GM18499 (cell line): ENCODE measurements around the gene DUSP2.

ENCODE experiments used
- ATAC-seq: cut with Tn5 transposase; IDR thresholded peaks from one replicate; pipeline ENCODE4 v1.9.1; 2021; ENCODE audit warnings: moderate number of reproducible peaks; ENCODE audit not compliant: insufficient read depth, unreplicated experiment

Gene DUSP2

DNA sequence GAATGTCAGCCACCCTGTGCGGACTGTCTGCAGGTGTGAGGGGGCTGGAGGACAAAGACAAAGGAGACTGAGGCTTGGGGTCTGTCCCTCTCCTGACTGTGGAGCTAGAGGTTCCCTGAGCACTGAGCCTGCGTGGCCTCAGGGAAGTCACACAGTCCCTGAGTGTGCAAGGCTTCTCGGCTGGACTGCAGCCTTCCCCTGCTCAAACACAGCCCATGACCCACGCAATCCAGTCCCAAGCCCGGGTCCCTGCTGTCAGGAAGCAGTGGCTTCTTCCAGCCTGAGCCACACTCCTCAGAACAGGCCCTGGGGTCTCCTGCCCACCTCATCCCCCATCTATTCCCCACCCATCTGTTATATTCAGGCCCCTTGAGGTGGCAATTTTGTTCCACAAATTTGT lies 9.6 kb downstream of the DUSP2 start:
- ATAC-seq: no peak

DNA sequence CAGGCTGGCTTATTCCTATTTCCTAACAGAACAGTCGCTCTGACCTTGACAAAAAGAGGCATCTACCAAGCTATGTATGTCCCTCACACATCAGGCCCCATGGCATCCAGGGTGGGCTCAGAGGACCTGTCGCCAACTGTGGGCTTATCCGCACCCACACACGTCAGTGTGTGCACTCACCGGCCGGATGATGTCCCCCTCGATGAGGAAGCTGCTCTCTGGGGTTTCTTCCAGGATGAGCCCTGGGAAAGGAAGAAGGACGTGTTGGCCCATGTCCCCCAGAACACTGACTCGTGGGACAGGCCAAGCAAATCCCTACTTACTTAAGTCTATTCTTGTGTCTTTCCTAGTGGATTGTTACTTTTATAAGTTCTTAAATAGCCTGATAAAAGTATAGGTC lies 10.1 kb downstream of the DUSP2 start:
- ATAC-seq: no peak

DNA sequence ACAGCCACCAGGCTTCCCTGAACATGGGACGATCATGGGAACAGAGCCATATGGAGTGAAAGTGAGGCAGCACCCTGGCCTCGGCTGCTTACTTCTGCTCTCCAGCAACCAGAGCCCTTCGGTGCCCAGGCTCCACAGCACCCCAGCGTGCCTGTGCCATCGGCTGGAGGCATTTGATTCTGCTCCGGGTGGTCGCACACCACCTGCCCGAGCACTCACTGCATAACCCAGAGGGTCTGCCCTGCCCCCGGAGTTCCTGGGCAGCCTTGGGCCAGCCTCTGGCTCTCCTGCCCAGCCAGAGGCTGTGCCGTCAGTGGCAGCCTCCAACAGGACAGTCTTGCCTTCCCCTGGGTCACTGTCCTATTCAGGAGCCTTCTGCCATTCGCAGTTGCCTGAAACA lies 10.8 kb downstream of the DUSP2 start:
- ATAC-seq: no peak

DNA sequence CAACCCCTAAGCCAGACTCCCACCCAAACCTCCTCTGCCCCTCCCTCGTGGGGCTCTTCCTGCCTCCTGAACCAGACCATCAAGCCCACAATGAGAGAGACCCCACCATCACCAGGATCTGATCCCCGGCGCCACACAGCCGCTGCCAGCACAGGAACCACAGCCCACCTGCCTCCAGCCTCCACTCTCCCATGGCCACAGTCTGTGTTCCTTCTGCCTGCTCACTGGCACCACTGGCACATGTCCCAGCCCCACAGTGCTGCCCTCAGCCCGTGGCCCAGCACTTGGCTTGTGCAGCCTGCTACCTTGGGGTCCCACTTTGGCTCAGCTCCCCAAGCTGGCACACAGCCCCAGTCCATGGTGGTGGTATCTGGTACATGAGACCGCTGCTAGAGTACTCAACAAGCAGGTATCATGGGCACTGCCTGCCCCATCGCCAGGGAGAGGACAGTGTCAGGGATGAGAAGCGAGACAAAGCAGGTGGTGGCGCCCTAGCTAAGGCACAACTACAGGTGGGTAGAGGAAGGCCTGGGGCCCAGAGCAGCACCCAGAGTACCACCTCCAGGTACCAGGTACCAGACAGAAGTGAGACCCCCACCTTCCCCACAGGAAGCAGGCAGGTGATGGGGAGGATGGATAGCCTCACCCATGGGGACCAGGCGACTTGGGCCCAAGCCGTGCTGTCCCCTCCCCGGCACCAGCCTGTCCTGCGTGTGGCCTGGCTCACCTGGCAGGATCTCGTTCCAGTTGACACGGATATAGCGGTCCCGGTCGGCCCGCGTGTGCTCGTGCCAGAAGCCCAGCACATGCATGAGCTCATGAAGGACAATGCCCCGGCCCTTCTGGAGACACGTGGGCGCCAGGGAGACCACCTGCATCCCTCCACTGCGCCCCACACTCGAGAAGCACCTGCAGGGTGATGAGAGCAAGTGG lies 13.2 kb downstream of the DUSP2 start:
- ATAC-seq: no peak

DNA sequence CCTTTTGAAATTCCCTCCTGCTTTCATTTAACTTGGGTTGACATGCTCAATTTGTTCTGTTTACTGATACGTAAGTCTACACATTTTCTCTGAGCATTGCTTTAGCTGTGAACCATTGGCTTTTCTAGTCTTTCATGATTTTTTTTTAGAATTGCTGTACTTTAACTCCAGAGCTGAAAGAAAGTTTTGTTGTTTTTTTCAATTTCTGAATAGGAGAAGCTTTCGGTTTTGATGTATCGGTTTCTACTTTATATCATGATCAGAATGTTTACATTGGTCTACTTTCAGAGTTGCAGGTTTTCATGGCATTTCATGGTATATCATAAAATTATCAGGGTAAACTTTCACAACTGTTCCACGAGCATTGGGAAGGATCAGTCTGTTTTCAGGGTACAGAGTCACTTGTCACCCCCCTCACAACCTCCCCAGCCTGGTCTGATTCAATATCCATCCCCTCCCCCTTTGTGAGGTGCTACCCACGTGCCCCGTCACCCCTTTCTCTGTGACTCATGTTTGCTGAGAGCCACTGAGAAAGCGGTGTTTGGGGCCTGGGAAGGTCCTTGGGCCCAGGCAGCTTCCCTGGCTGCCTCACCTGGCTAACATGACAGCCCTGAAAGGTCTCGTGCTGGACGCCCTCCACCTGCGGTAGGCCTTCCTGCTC lies 14.0 kb downstream of the DUSP2 start:
- no peak for ATAC-seq

DNA sequence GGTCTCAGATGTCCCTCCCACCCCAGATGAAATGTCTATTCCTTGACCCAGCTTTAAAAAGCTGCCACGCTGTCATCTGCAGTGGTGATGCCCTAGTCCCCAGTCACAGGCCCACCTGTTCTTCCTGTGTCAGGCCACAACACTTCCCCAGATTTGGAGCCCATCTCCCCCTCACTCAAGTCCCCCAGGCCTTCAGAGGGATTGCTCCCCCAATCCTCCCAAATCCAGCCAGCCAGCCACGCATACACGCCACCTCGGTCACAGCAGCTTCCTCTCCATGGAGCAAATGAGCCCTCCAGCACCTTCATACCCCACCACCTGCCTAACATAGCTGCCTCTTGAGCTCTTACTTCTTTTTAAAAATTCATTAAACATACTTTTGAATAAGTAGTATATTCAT lies 14.8 kb downstream of the DUSP2 start:
- no peak for ATAC-seq

DNA sequence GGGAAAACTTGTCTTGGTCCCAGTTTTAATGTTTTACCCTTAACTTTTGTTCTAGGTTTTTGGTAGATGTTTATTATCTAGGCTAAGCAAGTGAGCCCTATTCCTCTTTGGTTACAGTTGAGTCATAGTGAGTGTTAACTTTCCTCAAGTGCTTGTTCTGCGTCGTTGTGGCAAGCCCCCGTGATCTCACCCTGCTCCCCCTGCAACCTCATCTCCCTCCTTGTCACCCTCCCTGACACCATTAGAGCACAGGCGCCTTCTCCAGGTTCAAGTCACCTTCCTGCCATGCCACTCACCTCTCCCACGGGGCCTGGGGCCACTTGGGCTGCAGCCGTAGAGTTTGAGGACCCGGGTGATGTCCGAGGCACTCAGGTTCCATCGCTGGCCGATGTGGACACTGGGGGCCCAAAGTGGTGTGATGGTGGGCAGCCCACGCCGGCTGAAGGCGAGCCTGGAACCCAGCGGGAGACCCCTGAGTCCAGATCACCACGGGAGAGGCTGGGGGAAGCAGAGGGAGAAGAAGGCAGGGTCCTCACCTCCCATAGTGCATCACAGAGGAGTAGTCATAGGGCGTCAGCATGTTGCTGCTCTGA lies 15.6 kb downstream of the DUSP2 start:
- ATAC-seq: no peak

DNA sequence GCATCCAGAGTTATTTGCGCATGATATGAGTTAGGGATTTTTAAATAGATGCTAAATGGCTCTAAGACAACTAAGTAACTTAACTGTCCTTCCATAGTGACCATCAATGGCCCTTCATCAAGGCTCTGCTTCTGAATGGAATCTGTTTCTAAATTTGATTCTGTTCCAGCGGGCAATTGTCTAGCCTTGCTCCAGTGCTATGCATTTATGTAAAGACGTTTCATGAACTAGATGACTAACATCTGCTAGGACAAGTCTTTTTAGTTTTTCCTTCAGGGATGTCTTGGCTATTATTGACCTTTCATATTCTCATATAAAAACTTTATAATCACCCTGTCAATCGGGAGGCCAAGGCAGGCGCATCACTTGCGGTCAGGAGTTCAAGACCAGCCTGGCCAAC lies 16.8 kb downstream of the DUSP2 start:
- ATAC-seq: no peak

DNA sequence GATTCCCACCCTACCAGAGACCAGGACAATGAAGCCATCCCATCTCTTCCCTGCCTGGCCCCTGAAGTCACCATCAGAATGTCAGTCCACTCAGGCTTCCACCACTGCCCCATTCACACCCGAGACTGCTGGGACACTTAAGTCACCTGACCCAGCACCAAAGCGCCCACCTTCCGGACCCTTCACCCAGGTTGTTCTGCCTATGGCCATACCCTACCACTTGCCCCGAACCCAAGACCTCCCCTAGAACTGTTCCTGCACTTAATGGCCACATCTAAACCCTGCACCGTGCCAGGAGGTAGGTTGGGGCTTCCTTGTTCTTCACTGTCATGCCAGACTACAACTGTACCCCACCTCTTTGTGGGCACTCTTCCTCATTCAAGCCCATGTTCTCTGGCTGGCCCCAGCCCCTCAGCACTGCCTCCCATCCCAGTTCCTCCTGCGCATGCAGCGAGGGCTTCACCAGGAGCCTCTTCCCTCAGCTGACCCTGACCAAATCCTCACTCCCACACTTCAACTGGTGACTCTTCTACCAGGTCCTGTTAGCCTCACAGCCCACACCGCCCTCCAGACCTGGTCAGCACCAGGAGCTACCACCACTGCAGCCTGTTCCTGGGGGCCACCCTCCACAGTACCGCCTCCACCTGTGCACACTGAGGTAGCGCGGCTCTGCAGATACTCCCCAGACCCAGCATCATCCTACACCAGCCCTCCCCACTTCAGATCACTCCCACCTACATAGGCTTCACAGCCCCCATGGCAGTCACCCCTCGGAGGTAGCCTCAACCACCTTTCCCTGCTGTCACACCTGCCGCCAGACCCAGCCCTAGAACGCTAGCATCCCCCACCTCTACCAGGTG lies 20.6 kb downstream of the DUSP2 start:
- no peak for ATAC-seq

DNA sequence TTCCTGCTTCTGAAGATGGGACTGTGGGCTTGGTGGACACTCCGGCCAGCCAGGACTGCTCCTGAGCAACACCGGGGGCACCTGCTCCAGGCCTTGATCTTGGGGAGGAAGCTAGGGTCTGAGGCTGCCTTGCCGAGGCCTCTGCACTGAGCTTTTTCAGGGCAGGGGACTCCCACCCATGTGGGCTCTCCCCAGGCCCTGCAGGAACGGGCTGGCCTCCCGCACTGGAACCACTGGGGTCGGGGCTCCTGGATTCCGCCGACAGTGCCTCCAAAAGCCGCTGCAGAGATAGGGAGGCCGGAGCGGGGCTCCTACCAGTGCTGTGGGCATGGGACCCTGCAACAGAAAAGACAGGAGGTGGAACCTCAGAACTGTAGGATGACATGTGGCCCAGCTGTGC lies 21.3 kb downstream of the DUSP2 start:
- no peak for ATAC-seq

DNA sequence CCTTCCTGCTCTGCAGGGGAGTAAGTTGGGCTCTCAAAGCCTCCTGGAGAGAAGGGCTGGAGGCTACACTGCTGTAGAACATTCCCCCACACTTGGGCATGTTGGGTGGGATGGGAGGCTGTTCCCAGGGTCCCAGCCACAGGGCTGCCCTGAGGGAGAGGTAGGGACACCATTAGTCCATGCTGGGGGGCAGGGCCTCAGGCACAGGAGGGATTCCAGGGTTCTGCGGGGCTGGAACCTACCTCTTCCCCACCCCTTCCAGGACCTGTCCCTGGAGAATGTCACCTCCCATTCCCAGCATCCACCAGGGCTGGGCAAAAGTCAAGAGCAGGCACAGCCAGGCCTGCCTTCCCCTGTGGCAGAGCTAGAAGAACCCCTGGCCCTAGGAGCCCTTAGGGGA lies 21.9 kb downstream of the DUSP2 start:
- ATAC-seq: no peak

DNA sequence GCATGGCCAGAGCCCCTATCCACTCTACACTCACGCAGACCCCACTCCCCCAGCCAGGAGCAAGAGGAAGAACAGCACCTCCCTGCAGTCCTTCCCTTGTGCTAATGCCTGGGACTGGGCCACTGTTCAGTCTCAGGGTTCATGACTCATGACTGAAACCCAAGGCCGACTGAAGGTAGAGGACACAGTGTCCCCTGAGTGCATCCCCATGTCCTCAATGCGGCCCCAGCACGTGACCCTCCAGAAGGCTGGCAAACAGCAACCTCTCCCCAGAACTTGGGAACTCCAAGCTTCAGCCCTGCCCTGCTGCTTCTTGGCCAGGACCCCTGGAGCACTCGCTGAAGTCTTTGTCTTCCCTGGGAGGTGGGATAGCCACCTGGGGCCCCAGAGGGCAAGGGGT lies 22.8 kb downstream of the DUSP2 start:
- ATAC-seq: no peak

DNA sequence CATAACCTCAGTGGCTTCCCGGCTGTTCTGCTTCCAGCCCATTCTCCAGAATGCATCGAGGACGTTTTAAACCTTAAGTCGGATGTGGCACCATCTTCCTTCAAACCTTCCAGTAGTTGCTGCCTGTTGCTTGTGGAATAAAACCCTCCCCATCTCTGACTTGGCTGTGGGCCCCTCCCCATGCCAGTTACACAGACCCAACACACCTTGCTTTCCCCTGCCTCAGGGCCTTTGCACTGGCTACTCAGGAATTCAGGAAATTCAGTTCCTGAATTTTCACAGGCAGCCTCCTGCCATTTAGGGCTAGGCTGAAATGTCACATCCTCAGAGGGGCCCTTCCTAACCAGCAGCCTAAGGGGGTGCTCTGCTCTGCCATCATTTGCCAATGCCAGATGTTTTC lies 23.8 kb downstream of the DUSP2 start:
- ATAC-seq: no peak

DNA sequence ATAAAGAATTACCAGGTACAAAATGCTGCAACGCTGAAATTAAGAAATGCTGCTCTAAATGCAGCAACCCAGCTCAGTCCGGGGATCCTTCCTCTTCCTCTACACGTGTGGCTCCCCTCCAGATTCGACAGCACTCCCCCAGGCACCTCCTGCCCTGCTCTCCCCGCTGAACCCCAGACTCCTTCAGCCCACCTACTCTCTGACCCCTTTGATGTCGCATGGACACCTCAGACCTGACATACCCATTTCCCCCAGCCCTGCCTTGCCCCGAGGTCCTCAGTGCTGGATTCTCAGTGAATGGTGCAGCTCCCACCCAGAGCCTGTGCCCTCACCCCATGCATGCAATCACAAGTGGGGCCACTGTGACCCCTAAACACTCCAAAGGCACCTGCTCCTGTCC lies 24.2 kb downstream of the DUSP2 start:
- ATAC-seq: no peak

DNA sequence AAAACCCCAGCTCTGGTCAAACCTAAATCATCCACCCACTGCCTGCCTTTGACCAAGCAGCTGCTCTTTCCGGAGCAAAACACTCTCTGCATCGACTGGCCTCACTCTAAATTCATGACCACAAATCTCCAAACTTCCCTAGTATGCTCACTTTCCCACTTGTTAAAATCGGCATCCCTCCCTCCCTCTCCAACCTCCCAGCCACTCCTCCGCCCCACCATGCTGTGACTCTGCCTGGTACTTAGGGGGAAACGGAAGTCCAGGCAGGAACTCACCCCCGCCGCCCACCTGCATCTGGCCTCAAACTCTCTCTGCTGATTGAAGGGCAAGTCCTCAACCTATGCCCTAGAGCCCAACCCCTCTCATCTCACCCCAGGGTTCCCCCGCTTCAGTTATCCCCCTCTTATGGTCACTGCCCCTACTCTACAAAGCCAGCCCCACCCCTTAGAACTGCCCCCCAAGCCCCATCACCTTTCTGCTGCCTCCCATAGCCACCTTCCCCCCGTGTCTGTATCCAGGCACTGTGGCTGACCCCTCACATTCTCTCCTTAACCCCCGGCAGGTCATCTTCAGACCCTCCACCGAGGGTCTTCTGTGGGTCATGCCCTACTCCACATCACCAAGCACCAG lies 25.0 kb downstream of the DUSP2 start:
- ATAC-seq: no peak

DNA sequence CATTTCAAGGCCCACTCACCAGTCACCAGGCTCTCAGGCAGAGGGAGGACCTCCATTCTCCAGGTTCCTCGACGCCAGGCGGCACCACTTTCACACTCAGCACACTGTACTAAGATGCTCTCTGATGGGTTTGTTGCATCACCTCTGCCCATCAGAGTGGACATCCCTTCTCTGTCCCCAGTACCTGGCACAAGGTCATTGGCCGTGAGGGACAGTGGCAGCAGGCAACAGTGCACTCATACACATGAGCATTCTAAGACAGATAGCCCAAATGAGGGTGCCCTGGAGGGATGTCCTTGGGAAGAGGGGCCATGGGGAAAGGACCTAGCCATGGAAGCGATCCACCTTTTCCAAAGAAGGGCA lies 25.9 kb downstream of the DUSP2 start:
- ATAC-seq: no peak

DNA sequence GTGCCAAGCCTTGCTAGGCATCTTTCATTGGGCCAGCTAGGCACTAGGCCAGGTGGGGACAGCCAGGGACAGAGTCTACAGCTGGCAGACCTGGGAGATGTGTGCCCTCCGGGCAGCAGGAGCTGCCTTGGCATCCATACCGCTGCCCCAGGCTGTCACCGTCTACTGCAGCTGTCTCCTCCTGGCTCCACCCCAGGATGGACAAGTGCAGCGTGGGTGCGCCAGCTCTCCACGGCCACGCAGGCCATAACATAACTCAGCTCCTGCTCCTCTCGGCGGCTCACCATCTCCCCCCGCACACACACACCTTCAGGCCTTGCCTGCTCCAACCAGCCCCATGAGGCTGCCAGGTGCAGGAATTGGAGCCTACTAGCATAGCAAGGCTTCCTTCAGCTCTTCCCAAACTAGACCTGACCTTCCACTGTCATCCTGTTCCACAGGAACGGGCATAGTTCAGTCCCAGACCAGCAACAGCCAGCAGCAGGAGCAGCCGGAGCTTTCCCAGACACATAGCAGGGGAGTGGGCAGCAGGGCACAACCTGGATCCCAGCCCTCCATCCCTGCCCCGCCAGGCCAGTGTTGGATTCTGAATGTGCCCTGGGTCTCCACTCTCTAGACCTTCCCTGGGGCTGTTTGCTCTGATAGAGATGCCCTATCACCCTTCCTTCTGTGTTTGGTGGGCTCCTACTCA lies 26.4 kb downstream of the DUSP2 start:
- no peak for ATAC-seq

DNA sequence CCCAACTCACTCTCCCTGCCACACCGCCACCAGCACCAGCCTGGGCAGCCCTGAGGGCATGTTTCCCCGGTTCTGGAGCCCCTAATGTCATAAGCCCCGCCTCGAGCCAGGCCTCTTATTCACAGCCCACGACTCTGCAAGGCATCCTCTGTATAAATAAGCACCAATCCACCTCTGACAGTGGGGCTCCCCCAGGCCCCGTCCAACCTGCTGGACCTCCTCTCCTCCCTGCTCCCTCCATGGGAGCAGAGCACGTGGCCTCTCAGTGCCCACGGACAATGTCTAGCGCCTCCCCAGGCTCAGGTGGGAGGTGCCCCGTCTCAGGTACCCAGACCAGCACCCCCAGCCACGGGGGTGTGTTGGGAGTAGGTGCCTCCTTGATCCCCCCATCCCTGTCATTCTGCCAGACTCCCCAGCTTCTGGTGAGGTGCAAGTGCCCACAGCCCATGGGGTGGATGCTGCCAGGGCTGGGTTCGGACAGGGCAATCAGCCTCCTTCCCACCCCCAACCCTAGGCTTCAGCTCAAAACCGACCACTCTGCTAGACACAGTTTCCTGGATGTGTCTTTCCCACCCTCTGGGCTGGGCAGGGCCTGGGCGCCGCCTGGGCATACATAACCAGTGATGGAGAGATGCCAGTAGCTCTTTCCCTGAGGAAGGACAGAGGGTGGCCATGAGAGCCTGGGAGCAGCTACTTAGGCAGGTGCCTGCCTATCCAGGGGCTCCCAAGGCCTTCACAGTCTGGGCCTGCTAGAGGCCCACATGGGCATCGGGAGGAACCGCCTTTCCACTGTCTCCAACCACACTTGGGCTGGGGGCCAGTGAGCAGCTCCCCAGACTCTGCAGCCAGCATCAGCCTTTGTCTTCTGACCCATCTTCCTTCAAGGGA lies 27.3 kb downstream of the DUSP2 start:
- no peak for ATAC-seq
